SH-SY5Y (cell line): ENCODE results near the gene GRM6.

ENCODE experiments used
- GATA2 ChIP-seq: IDR thresholded peaks from 2 replicates; pipeline ENCODE4 v1.6.1; 2011; ENCODE audit warnings: mild to moderate bottlenecking, low read depth, low read length
- GATA3 ChIP-seq: IDR thresholded peaks from 2 replicates; pipeline ENCODE4 v1.6.1; 2011; ENCODE audit warnings: low read depth, mild to moderate bottlenecking, low read length, moderate library complexity

DNA sequence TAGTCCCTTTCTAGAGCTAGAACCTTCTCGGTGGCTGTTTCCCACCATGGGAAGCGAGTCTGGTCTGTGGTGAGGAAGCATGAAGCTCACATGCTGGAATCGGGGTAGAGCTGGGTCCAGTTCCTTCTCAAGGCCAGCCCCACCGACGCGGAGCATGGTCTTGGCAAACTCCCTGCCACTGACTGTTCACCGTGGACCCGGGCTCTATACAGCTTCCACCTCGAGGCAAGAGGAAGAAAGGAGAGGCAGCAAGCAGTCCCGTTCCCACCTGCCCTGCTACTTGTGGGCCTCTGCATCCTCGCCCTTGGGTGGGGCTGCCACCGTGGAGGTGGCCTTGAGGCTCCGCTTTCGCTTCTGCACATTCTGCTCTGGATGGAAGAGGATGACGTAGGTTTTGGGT, 13.7 kb downstream of the GRM6 start:
- no peak for TF ChIP-seq GATA2
- no peak for TF ChIP-seq GATA3
